ENCODE data around the gene CIT.

- TF ChIP-seq CTCF (IDR thresholded peaks at IDR 0.05; ENCODE audit: low read length) (no peak), EZH2 (IDR thresholded peaks at IDR 0.05; ENCODE audit: borderline replicate concordance, low read length) (no peak)
Measured at GRCh38 chr12:119668324-119668841, 208.7 kb downstream of the CIT start.

All from OCI-LY1 (cell line).